Stimulated activated CD4-positive, alpha-beta T cell treated with anti-CD3 and anti-CD28 coated beads, TNF-alpha, amount 100 ng/mL, for 24 hours (primary cell): ENCODE results near the gene RIMOC1.

ENCODE experiments used
- DNase-seq, 3 experiments: peaks; one replicate each; pipeline ENCODE4 v3.0.0-alpha.2; 2020; ENCODE audit warnings: low read depth in 3 of 3

The RIMOC1 gene, protein sequence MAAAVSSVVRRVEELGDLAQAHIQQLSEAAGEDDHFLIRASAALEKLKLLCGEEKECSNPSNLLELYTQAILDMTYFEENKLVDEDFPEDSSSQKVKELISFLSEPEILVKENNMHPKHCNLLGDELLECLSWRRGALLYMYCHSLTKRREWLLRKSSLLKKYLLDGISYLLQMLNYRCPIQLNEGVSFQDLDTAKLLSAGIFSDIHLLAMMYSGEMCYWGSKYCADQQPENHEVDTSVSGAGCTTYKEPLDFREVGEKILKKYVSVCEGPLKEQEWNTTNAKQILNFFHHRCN

DNA sequence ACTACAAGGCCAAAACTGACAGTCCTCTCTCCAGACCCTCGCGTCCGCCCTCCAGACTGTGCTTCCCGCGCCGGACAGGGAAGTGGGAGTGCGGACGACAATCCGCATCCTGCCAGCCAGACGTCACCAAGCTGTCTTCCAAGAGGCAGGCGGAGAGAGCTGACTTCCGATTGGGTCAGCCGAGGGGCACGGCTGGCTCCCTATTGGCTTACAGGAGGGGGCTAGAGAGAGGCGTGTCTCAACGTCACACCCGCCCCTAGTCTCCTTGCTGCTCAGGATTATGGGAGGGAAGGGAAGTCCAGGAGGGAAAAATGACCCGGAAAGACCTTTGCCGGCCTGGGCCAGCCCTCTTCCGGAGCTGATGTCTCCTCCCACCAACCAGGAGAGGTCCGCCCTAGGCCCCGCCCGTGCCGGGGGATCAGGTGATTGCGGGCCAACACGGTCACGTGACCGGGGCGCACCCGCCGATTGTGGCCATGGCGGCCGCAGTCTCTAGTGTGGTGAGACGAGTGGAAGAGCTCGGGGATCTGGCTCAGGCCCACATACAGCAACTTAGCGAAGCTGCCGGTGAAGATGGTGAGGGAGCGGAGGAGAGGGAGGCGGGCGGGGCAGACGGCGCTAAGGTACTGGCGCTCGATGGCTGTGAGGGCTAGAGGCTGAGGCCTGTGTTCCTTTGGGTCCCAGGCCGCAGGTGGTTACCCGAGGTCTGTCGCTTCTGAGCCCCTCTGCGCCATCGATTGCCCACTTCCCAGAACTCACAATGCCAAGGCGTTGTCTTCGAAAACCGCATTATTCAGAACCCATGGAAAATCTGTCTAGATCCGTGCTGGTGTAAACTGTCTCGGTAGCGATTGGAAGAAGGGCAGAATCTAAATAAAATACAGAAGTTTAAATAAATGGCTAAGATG, at the start of gene RIMOC1:
Gene RIMOC1 (plus strand): TSS at position 453 of the 908 bp plus-strand sequence. CDS start 24 bp downstream, at position 477.
- DNase-seq: peak; percentile 95 to 97 (median 96)

DNA sequence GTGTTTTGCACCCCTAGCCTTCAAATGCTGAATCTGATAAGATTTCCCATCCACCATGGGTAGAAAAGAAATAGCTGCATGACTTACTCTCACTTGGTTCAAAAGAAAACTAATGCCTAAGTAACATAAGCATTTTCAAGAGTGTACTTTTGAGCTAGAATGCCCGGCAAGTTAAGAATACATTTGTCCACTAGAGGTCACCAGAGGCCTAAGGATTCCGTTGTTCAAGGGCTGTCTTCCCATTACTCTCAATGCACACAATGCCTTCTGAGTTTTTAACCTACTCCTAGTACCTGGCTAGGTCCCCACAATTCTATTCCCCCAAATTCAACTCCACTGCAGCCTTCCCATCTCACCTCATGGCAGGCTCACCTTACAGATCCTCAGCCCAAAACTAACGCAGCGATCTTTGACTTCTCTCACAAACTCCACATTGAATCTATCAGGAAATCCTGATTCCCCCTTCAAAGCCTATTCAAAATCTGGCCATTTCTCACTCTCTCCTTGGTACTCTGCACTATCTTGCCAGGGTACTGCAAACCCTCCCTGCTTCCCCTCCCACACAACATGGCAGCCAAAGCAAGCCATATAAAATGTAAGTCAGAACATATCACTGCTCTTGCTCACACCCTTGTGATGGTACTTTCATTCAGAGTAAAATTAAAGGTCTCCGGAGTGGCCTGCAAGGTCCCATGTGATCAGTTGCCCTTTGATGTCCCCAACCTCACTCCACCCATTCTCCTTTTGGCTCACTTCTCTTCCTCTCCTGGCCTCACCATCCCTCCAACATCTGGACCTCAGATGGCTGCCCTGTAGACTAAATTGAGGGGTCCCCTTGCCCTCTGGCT, 47.3 kb upstream of the RIMOC1 start:
- DNase-seq: peak in 2 of 3 experiments; percentile 16 to 52

DNA sequence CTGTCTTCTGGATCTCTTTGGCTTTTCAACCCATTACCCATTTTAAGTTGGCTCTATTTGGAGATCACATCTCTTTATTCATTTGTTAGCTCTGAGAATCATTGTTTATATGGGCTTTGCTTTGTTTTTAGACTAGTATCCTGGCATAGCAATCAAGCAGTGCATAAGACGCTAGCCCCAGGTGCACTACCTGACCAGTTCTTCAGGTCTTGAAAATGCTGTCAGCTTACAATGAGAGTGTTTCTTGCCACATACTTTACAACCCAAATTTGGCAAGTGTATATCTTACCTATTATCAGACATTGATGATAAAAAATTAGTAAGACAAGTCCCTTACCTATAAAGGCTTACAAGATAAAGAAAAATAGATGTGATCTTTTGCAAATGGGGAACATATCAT, 46.2 kb upstream of the RIMOC1 start:
- DNase-seq: no peak

DNA sequence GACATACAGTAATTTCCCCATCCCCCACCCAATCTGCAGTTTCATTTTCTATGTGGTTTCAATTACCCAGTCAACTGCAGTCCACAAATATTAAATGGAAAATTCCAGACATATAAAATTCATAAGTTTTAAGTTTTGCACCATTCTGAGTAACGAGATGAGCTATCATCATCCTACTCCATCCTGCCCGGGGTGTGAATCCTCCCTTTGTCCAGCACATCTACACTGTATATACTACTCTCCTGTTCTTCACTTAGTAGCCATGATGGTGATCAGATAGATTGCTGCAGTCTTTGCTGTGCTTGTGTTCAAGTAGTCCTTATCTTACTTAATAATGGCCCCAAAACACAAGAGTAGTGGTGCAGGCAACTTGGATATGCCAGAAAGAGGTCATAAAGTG, 45.3 kb upstream of the RIMOC1 start:
- no peak for DNase-seq

DNA sequence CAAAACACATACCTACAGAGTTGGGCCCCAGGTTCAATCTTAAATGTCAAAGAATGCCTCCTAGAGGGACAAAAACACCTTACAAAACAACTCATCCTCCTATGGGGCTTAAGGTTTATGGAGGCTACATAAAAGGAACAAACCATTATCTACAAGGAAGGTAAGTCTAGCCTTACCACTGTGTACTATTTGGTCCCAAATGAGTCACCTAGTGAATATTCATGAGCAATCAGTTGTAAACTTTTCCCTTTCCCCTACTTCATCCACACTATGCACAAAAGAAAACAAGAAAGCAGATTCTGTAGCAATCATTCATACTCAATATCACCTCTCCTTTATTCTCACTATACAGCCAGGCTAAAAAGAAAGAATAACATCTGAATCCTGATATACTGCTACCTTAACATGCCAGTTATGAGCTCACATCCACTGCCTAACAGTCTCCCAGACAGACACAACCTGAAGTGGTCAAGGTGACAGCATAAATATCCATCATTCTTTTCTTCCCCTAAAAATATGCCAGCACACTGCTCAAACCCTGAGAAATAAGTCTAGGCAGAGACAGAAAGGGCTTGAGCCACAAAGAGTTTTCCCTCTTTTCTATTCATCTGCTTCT, 40.2 kb upstream of the RIMOC1 start:
- DNase-seq: no peak

GRCh38 chr5:41869151-41869723, 34.9 kb upstream of the RIMOC1 start:
- no peak for DNase-seq

DNA sequence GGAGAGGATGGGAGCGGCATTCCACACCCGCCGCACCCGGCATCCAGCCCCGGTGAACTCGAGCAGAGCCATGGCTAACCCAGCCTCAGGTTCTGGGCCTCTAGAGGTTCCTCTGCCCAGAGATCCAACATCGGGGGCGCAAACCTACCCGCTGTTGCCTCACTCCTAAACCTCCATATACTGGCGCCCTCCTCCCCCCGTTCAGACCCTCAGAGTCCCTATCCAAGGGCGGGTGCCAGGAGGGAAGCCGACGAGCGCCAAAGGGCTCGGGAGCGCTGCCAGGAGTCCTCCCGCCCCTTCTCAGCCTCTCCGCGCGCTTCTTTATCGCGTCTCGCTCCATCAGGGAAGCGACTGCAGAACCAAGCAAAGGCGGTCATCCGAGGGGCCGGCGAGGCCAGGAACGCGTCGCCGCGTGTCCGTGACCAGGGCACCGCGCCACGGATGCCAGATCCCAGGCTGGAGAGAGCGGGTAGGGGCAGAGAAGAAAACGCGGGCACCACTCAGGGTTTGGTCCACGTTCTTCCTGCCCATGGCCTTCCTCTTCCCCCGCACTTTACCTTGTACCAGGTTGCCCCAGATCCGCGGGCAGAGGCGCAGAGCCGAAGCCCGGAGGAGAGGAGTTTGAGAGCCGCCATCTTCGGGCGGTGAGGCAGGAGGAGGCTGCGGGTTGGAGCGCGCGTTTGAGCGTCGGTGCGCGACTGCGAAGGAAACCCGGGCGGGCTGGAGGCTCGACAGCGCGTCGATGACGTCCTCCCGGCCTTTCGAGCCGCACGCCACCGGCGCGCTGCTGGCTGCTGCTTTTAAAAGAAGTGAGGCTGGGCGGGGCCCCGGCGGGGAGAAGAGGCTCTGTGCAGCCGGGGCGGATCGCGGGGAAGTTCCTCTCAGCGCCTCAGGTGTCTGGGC, 34.2 kb upstream of the RIMOC1 start, which contains the start of gene OXCT1:
Gene OXCT1 (minus strand): TSS at position 702 of the 903 bp plus-strand sequence. CDS start 67 bp downstream, at position 635.
- DNase-seq: peak; percentile 84 to 92 (median 88)

GRCh38 chr5:41870627-41871048, 33.5 kb upstream of the RIMOC1 start:
- no peak for DNase-seq

GRCh38 chr5:41871852-41872251, 32.3 kb upstream of the RIMOC1 start:
- DNase-seq: no peak

DNA sequence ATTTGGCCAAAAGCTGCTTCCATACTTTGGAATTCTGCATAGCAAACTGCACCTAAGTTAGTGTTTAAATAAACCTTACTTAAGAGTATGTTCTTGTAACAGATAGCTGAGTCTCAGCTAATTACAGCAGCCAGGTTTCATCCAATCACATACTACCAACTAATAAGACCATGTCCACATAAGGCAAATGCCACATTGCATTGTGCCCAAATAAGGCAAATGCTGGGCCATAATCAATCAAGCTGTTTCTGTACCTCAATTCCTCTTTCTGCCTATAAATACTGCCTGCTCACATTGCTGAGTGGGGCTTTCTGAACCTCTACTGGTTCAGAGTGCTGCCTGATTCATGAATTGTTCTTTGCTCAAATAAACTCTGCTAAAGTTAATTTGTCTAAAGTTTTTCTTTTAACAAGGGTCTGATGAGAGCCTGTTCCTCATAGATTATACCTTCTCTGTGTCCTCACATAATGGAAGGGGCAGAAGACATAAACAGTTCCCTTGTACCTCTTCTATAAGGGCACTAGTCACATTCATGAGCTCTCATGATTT, 29.6 kb upstream of the RIMOC1 start:
- no peak for DNase-seq

GRCh38 chr5:41875121-41875520, 29.0 kb upstream of the RIMOC1 start:
- no peak for DNase-seq

DNA sequence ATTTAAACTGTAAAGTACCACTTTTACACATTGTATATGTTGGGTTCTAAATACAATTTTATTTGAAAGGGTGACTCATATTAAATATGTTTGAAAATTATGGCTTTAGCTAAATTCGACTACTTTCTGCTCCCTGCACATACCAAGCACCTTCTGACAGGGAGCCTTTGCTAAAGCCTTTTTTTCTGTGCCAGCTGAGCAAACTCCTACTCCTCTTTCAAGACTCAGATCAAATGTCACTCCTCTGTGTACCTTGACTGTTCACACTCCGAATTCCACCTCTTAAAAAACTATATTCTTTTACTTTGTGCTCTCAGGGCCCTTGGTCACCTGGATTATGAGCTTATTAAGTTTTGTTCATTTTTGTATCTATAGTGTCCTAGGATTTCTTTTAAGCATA, 27.5 kb upstream of the RIMOC1 start:
- DNase-seq: no peak

- DNase-seq: no peak
Observed at GRCh38 chr5:41877408-41877807, 26.7 kb upstream of the RIMOC1 start.

GRCh38 chr5:41878173-41878572, 26.0 kb upstream of the RIMOC1 start:
- DNase-seq: no peak

GRCh38 chr5:41878643-41879478, 25.3 kb upstream of the RIMOC1 start:
- DNase-seq: no peak

DNA sequence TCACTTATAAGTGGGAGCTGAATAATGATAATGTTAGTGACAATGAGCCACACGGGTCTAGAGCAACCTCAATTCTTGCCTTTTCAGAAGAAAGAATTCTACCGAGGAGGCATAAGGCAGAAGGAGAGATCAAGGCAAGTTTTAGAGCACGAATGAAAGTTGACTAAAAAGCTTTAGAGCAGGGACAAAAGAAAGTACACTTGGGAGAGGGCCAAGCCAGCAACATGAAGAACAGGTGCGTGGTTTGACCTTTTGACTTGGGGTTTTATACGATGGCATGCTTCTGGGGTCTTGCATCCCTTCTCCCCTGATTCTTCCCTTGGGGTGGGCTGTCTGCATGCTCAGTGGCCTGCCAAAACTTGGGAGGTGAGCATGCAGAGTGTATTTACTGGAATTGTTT, 21.4 kb upstream of the RIMOC1 start:
- DNase-seq: no peak

GRCh38 chr5:41883243-41883642, 20.9 kb upstream of the RIMOC1 start:
- DNase-seq: no peak

DNA sequence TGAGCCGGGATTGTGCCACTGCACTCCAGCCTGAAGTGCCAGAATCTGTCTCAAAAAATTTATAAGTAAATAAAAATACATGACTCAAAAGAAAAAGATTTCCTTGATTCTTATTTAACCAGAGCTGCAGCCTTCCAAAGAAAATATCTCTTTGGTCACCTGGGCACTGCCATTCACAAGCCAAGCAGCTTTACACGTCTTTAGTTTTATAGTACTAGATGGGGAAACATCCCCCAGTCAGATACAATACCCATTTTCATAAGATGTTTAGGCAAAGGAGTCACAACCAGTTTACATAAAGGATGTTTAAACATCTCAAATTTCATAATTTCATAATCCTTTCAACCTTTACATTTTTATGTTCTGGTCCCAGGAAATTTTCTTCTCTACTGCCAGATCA, 20.2 kb upstream of the RIMOC1 start:
- no peak for DNase-seq

GRCh38 chr5:41885286-41885685, 18.9 kb upstream of the RIMOC1 start:
- no peak for DNase-seq
